Gastroesophageal sphincter (tissue), 3 donors: ENCODE data around the gene BACH1.

Source experiments
- POLR2A ChIP-seq, 2 donors: fragments of 450-650 bp; IDR thresholded peaks; one replicate each; pipeline ENCODE4 v1.6.1; 2017; ENCODE audit warnings: antibody characterized with exemption in 2 of 2, mild to moderate bottlenecking in 2 of 2, moderate library complexity in 1 of 2
- POLR2AphosphoS5 ChIP-seq: sonication (generic); formaldehyde crosslinking; IDR thresholded peaks from one replicate; pipeline ENCODE4 v1.6.1; 2017; ENCODE audit warnings: antibody characterized with exemption
- TF ChIP-seq, protein P1 (sequence below), 4 experiments: fragments of 200-600 bp in 2 of 4; fragments of 450-650 bp in 2 of 4; sonication (generic) in 1 of 4; IDR thresholded peaks; one replicate each; pipeline ENCODE4 v1.5.1; 2017 to 2019; ENCODE audit warnings: antibody characterized with exemption in 4 of 4, mild to moderate bottlenecking in 2 of 4, moderate library complexity in 2 of 4

DNA sequence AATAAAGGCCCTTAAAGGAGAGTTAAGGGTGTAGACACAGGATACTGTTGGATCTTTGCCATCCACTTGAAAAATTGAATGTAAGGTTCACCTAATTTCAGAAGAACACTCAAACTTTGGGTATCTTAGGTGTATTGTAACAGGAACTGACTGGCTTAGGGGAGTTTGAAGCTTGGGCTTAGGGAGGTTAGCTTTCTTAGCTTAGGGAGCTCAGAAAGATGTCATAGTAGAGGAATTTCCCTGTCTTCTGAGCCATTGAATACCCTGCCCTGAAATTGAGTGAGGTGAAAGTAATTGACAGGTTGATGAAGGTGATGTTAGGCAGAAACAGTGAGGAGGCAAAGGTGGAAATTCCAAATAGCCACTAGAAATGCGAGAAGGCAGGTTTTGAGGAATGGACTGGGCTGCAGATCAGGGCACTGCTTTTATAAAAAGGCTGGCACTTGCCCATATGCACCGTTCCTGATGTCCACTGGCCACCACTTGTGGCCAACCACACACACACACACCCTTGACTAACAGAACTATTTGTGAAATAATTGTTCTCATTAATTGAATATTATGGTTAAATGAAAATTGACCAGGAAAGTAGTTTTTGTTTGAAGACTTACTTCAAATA, 16.5 kb downstream of the BACH1 start:
- TF ChIP-seq, protein P1, sequence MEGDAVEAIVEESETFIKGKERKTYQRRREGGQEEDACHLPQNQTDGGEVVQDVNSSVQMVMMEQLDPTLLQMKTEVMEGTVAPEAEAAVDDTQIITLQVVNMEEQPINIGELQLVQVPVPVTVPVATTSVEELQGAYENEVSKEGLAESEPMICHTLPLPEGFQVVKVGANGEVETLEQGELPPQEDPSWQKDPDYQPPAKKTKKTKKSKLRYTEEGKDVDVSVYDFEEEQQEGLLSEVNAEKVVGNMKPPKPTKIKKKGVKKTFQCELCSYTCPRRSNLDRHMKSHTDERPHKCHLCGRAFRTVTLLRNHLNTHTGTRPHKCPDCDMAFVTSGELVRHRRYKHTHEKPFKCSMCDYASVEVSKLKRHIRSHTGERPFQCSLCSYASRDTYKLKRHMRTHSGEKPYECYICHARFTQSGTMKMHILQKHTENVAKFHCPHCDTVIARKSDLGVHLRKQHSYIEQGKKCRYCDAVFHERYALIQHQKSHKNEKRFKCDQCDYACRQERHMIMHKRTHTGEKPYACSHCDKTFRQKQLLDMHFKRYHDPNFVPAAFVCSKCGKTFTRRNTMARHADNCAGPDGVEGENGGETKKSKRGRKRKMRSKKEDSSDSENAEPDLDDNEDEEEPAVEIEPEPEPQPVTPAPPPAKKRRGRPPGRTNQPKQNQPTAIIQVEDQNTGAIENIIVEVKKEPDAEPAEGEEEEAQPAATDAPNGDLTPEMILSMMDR (IDR thresholded peaks at IDR 0.05) = no peak
- TF ChIP-seq POLR2AphosphoS5 (no peak), POLR2A (IDR thresholded peaks at IDR 0.05) (no peak)
